Measurements from ENCODE around the gene PEX5L.

The PEX5L gene

GRCh38 chr3:179921951-179922350 lies 114.8 kb downstream of the PEX5L start:
- Mint-ChIP-seq H3K27me3 (peaks cover 4% of the 10 kb centered on the region), H3K36me3 (no peaks in the 10 kb centered on the region), H3K4me1 (ENCODE audit: low read depth) (no peaks in the 10 kb centered on the region), H3K4me3 (no peak overlapping the region), H3K9me3 (ENCODE audit: low read depth) (no peaks in the 10 kb centered on the region), H3K27ac (no peak overlapping the region)

DNA sequence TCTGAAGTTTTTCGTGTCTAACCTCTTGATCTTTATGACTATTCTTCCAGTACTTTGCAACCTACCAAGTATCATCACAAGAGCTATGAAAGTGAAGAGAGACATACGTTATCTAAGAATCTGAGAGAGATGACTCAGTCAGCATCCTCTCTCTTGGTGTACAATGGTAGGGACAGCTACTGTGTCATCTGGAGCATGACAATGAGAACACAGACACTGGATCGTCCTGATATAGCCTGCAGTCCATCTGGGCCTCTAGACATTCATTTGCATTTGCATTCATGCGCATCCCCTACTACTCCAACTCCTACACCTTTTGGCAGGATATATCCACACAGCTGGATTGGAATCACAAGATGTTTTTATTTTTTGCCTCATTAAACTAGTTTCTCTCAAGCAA lies 115.2 kb downstream of the PEX5L start:
- Mint-ChIP-seq H3K4me3 (no peak overlapping the region), H3K9me3 (ENCODE audit: low read depth) (no peaks in the 10 kb centered on the region), H3K27me3 (peaks cover 4% of the 10 kb centered on the region), H3K27ac (no peak overlapping the region), H3K36me3 (no peaks in the 10 kb centered on the region), H3K4me1 (ENCODE audit: low read depth) (no peaks in the 10 kb centered on the region)

DNA sequence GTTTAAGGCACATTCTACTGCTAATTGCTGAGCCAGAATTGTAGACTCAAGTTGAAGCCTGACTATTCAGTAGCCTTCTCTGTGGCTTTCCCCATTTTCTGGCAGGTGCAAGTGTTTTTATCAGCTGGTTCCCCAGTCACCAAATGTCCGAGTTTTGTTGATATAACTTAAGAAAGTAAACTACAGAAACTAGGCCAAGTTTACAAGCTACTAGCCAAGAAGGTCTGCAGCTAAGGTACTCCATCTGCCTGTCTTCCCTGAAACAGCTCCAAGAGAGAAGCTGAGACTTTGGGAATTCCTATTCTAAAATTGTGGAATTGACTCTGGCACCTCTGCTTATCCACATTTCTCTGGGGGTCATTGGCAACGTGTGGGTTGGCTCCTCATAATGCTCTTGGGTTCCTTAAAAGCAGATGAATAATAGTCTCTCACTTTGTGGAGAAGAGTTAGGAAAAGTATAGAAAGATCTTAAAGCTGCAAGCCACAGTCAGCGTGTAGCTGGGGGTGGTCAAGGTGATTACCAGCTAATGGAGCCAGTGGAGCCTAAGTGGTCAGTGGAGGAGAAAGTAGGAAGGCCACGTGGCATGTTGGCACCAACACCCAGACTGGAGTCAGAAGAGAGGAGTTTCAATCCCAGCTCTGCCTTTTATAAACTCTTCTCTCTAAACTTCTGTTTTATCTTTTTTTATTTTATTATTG lies 128.8 kb downstream of the PEX5L start:
- H3K9me3 Mint-ChIP-seq (ENCODE audit: low read depth), result no peaks in the 10 kb centered on the region
- peaks cover 3% of the 10 kb centered on the region for H3K27me3 Mint-ChIP-seq
- H3K27ac Mint-ChIP-seq, result no peak overlapping the region
- no peaks in the 10 kb centered on the region for H3K36me3 Mint-ChIP-seq
- no peak overlapping the region for H3K4me3 Mint-ChIP-seq
- no peaks in the 10 kb centered on the region for H3K4me1 Mint-ChIP-seq (ENCODE audit: low read depth)

DNA sequence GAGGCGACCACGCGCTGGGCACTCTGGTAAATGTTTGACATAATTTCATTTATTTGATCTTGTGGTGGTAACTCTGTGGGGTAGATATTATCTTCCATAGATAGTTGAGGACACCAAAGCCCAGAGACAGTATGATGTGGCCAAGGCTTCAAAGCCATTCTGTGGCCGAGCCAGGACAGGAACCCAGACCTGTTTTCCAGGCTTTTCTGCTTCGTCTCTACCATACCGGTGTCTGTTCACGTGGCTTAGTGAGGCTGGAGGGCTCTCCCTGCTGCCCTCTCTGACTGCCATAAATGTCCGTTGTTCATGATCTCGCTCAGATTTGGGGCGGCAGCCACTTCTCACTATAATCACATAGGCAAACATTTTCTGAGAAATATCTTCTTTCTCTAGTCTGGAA lies 134.7 kb downstream of the PEX5L start:
- Mint-ChIP-seq H3K27me3 (peaks cover 3% of the 10 kb centered on the region), H3K36me3 (no peaks in the 10 kb centered on the region), H3K4me1 (ENCODE audit: low read depth) (no peaks in the 10 kb centered on the region), H3K9me3 (ENCODE audit: low read depth) (no peaks in the 10 kb centered on the region), H3K4me3 (no peak overlapping the region), H3K27ac (no peak overlapping the region)

- Mint-ChIP-seq H3K27me3 (peaks cover 2% of the 10 kb centered on the region), H3K36me3 (no peaks in the 10 kb centered on the region), H3K4me1 (ENCODE audit: low read depth) (no peaks in the 10 kb centered on the region), H3K27ac (no peak overlapping the region), H3K9me3 (ENCODE audit: low read depth) (no peaks in the 10 kb centered on the region), H3K4me3 (no peak overlapping the region)
Observed at GRCh38 chr3:179898024-179898423, 138.7 kb downstream of the PEX5L start.

DNA sequence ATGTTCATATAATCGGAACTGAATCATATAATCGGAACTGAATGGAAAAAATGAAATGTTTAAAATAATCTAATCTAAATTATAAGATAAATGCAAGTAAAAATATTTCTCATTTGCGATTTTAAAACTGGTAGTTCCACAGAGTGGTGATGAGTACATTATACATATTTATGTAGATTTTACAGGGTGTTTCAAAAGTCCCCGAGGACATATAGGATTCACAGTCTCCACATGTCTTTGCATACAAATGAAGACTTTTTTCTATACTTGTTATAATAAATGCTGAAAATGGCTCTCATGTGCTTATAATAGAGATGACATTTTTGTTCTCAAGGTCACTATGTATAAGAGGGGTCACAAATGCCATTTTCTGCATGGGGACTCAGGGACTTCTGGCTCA lies 139.5 kb downstream of the PEX5L start:
- no peaks in the 10 kb centered on the region for H3K36me3 Mint-ChIP-seq
- no peak overlapping the region for H3K27ac Mint-ChIP-seq
- H3K4me3 Mint-ChIP-seq, result no peak overlapping the region
- H3K4me1 Mint-ChIP-seq (ENCODE audit: low read depth), result no peaks in the 10 kb centered on the region
- H3K9me3 Mint-ChIP-seq (ENCODE audit: low read depth), result no peaks in the 10 kb centered on the region
- H3K27me3 Mint-ChIP-seq, result peaks cover 2% of the 10 kb centered on the region

- Mint-ChIP-seq H3K4me3 (no peak overlapping the region), H3K36me3 (no peaks in the 10 kb centered on the region), H3K27me3 (peaks cover 2% of the 10 kb centered on the region), H3K4me1 (ENCODE audit: low read depth) (no peaks in the 10 kb centered on the region), H3K9me3 (ENCODE audit: low read depth) (no peaks in the 10 kb centered on the region), H3K27ac (no peak overlapping the region)
Observed at GRCh38 chr3:179896507-179896906, 140.2 kb downstream of the PEX5L start.

DNA sequence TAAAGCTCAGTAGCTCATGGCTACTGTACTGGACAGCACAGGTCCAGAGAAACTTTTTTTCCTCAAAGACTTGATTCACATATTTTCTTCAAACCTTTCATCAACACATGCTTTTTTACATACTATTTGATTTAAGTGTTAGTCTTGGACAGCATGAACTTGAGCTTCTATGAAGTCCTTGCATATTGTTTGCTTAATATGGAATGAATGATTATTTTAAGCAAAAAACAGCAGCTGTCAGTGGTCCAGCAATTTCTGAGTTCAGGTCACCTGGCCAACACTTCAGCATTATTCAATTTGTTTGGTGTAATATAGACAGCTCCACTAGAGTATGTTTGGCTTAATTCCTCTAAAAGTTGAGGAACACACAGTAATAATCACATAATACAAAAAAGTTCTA lies 141.4 kb downstream of the PEX5L start:
- no peak overlapping the region for H3K4me3 Mint-ChIP-seq
- H3K9me3 Mint-ChIP-seq (ENCODE audit: low read depth), result no peaks in the 10 kb centered on the region
- H3K27ac Mint-ChIP-seq, result no peak overlapping the region
- H3K4me1 Mint-ChIP-seq (ENCODE audit: low read depth), result no peaks in the 10 kb centered on the region
- H3K27me3 Mint-ChIP-seq, result peaks cover 2% of the 10 kb centered on the region
- H3K36me3 Mint-ChIP-seq, result no peaks in the 10 kb centered on the region

DNA sequence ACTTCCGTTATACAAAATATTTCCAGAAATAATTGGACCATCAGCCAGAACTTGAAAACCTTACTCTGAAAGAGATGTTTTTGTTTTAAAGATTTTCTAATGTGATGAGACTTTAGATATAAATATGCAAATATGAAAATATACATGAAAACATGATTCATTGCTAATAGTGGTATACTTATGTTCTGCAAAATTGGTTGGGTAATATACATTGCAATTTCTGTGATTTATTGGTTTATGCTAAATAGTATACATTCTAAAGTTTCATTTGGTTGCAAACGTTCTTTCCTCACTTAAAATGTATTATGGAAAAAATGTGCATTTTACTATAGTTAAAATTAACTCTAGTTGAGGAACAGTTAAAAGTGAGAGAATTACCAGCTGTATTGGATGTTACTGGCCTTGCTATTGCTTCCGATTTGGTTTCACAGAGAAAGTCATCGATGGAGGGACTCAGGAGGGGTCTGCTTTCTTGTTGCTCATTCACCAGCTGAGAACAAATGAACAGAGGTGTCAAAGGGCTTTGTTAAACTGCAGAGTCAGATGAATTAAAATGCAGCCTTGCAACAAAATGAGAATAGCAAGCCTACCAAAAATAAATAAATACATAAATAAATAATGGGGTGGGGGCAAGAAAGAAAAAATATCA lies 149.3 kb downstream of the PEX5L start:
- Mint-ChIP-seq H3K27ac (no peak overlapping the region), H3K9me3 (ENCODE audit: low read depth) (no peaks in the 10 kb centered on the region), H3K27me3 (no peaks in the 10 kb centered on the region), H3K36me3 (no peaks in the 10 kb centered on the region), H3K4me1 (ENCODE audit: low read depth) (no peaks in the 10 kb centered on the region), H3K4me3 (no peak overlapping the region)

DNA sequence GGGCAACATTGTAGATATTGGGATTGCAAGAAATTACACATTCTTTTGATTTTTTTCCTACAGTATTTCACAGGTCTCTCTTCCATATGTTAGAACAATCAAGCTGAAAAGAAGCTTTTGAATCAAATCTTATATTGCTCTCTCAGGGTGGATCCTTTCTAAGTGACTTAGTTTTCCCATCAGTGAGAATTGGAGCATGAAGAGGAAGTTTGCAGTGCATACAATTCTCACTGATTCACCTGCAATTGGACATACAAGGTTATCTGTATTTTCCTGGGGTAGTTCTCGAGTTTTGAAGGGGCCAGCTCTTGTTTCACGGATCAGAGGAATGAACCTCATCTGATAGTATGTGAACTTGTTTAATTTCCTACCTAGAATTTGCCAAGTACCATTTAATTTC lies 150.8 kb downstream of the PEX5L start:
- no peaks in the 10 kb centered on the region for H3K9me3 Mint-ChIP-seq (ENCODE audit: low read depth)
- no peak overlapping the region for H3K27ac Mint-ChIP-seq
- H3K27me3 Mint-ChIP-seq, result peaks cover 1% of the 10 kb centered on the region
- no peaks in the 10 kb centered on the region for H3K4me1 Mint-ChIP-seq (ENCODE audit: low read depth)
- H3K4me3 Mint-ChIP-seq, result no peak overlapping the region
- H3K36me3 Mint-ChIP-seq, result no peaks in the 10 kb centered on the region

- no peaks in the 10 kb centered on the region for H3K9me3 Mint-ChIP-seq (ENCODE audit: low read depth)
- no peak overlapping the region for H3K27ac Mint-ChIP-seq
- H3K36me3 Mint-ChIP-seq, result no peaks in the 10 kb centered on the region
- no peak overlapping the region for H3K4me3 Mint-ChIP-seq
- H3K27me3 Mint-ChIP-seq, result peaks cover 1% of the 10 kb centered on the region
- H3K4me1 Mint-ChIP-seq (ENCODE audit: low read depth), result no peaks in the 10 kb centered on the region
Observed at GRCh38 chr3:179884136-179884535, 152.6 kb downstream of the PEX5L start.

GRCh38 chr3:179882292-179882691 lies 154.4 kb downstream of the PEX5L start:
- H3K4me1 Mint-ChIP-seq (ENCODE audit: low read depth), result no peaks in the 10 kb centered on the region
- H3K4me3 Mint-ChIP-seq, result no peak overlapping the region
- peaks cover 1% of the 10 kb centered on the region for H3K27me3 Mint-ChIP-seq
- no peaks in the 10 kb centered on the region for H3K9me3 Mint-ChIP-seq (ENCODE audit: low read depth)
- H3K27ac Mint-ChIP-seq, result no peak overlapping the region
- H3K36me3 Mint-ChIP-seq, result no peaks in the 10 kb centered on the region

DNA sequence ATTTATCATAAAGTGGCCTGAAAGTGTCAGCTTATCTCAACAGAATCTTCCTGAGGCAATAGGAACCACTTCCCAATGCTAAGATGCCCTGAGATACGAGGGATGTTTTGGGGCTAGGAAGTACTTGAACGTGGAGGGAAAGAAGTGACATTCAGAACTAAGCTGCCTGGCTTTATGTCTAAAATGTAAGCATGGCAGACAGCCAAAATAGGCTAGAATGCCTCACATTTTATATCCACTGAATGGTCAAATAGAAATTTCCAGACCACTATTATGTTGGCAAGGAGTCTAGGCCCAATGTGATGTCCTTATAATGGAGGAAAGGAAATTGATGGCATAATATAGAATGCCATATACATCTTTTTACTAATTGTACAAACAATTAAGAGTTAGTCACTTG lies 154.9 kb downstream of the PEX5L start:
- H3K4me3 Mint-ChIP-seq, result no peak overlapping the region
- no peaks in the 10 kb centered on the region for H3K36me3 Mint-ChIP-seq
- H3K9me3 Mint-ChIP-seq (ENCODE audit: low read depth), result no peaks in the 10 kb centered on the region
- peaks cover 1% of the 10 kb centered on the region for H3K27me3 Mint-ChIP-seq
- H3K27ac Mint-ChIP-seq, result no peak overlapping the region
- H3K4me1 Mint-ChIP-seq (ENCODE audit: low read depth), result no peaks in the 10 kb centered on the region

DNA sequence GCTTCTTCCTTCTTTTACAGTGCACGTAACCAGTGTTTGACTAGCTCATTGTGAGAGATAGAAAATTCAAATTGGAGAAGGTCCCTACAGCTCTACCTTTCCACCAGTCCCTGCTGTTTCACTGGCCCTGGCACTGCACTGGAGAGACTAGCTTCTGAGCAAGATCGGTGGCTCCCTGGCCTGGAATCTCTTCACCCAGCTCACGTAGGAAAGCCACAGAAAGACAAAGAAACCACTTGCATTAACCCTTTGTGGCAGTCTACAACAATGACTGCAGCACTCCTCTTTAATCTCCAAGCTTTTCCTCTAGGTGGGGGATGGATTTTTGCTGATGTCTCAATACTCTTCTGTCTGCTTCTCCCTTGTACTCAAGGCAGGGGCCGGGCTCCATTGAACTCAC lies 155.9 kb downstream of the PEX5L start:
- no peaks in the 10 kb centered on the region for H3K36me3 Mint-ChIP-seq
- H3K9me3 Mint-ChIP-seq (ENCODE audit: low read depth), result no peaks in the 10 kb centered on the region
- H3K27me3 Mint-ChIP-seq, result peaks cover 1% of the 10 kb centered on the region
- no peak overlapping the region for H3K27ac Mint-ChIP-seq
- H3K4me1 Mint-ChIP-seq (ENCODE audit: low read depth), result no peaks in the 10 kb centered on the region
- H3K4me3 Mint-ChIP-seq, result no peak overlapping the region

GRCh38 chr3:179876440-179876839 lies 160.3 kb downstream of the PEX5L start:
- Mint-ChIP-seq H3K27me3 (peaks cover 2% of the 10 kb centered on the region), H3K36me3 (no peaks in the 10 kb centered on the region), H3K27ac (no peak overlapping the region), H3K9me3 (ENCODE audit: low read depth) (no peaks in the 10 kb centered on the region), H3K4me3 (no peak overlapping the region), H3K4me1 (ENCODE audit: low read depth) (no peaks in the 10 kb centered on the region)

GRCh38 chr3:179872842-179873241 lies 163.9 kb downstream of the PEX5L start:
- H3K9me3 Mint-ChIP-seq (ENCODE audit: low read depth), result no peaks in the 10 kb centered on the region
- peaks cover 1% of the 10 kb centered on the region for H3K27me3 Mint-ChIP-seq
- H3K36me3 Mint-ChIP-seq, result no peaks in the 10 kb centered on the region
- no peaks in the 10 kb centered on the region for H3K4me1 Mint-ChIP-seq (ENCODE audit: low read depth)
- no peak overlapping the region for H3K27ac Mint-ChIP-seq
- no peak overlapping the region for H3K4me3 Mint-ChIP-seq

Measured in activated naive CD8-positive, alpha-beta T cell (primary cell).